HG02678 (cell line): Measurements from ENCODE around the gene SF1.
"Not testable (repeated sequence)": the region's sequence is repeated elsewhere in the genome, so short reads cannot be mapped to it uniquely, and the experiment has no call there.

Source experiments
- ATAC-seq: cut with Tn5 transposase; IDR thresholded peaks from one replicate; pipeline ENCODE4 v1.9.1; 2021; ENCODE audit warnings: mild to moderate bottlenecking, moderate library complexity; ENCODE audit not compliant: unreplicated experiment

The SF1 gene

GRCh38 chr11:64778473-64779298 lies at the start of gene SF1:
Gene SF1, minus strand, starts transcription at chr11:64778542. Its CDS starts 150 bp downstream, at chr11:64778392.
- ATAC-seq, result peak; percentile 82

GRCh38 chr11:64827451-64827839 lies 49.1 kb upstream of the SF1 start:
- ATAC-seq, result no peak

- no peak for ATAC-seq
Measured at GRCh38 chr11:64826578-64827450, 48.5 kb upstream of the SF1 start.

GRCh38 chr11:64826062-64826461 lies 47.7 kb upstream of the SF1 start:
- no peak for ATAC-seq

GRCh38 chr11:64823568-64824119 lies 45.3 kb upstream of the SF1 start:
- ATAC-seq, result no peak

GRCh38 chr11:64817476-64817875 lies 39.1 kb upstream of the SF1 start:
- no peak for ATAC-seq

GRCh38 chr11:64815433-64815832 lies 37.1 kb upstream of the SF1 start:
- ATAC-seq, result not testable (repeated sequence)

- ATAC-seq, result no peak
Measured at GRCh38 chr11:64814712-64815187, 36.4 kb upstream of the SF1 start.

GRCh38 chr11:64813826-64814225 lies 35.5 kb upstream of the SF1 start:
- ATAC-seq, result no peak

- ATAC-seq, result no peak
Measured at GRCh38 chr11:64810891-64811272, 32.5 kb upstream of the SF1 start.

- ATAC-seq, result peak; percentile 75
Measured at GRCh38 chr11:64810271-64810890, 32.0 kb upstream of the SF1 start, which contains the start of gene MEN1. Gene MEN1, minus strand, starts transcription at chr11:64810551. Its CDS starts 442 bp downstream, at chr11:64810109.

GRCh38 chr11:64809781-64810241 lies 31.5 kb upstream of the SF1 start:
- ATAC-seq, result no peak

GRCh38 chr11:64805481-64805880 lies 27.1 kb upstream of the SF1 start:
- no peak for ATAC-seq

GRCh38 chr11:64804346-64805210 lies 26.2 kb upstream of the SF1 start:
- no peak for ATAC-seq

- no peak for ATAC-seq
Measured at GRCh38 chr11:64803846-64804345, 25.6 kb upstream of the SF1 start.

- peak; percentile 65 for ATAC-seq
Measured at GRCh38 chr11:64803158-64803845, 25.0 kb upstream of the SF1 start, which contains the start of gene MAP4K2. Gene MAP4K2, minus strand, starts transcription at chr11:64803214. Its CDS starts 65 bp downstream, at chr11:64803149.

- ATAC-seq, result peak; percentile 9
Measured at GRCh38 chr11:64802370-64803157, 24.2 kb upstream of the SF1 start.
